ENCODE measurements around the gene IRS1. TPM values are rescaled to one million over a fixed set of nuclear protein-coding genes. Genes with fewer than 3 reads are reported as not detected.

Gene IRS1
- total and polyA plus RNA-seq, 8 donors = 13.3 to 43.5 (median 34.7) TPM

- intact Hi-C loops (cut with DNase I) = no loop called here
- no peaks in the 10 kb centered on the region for H3K9me3 ChIP-seq
- H3K27ac ChIP-seq = no peak overlapping the region
- H3K27me3 ChIP-seq = no peaks in the 10 kb centered on the region
- no peak overlapping the region for H3K4me3 ChIP-seq
- DNase-seq (peak in 1 of 4 donors; percentile 69), ATAC-seq (peak; percentile 14)
- no peaks in the 10 kb centered on the region for H3K36me3 ChIP-seq
- no peak for TF ChIP-seq CTCF (IDR thresholded peaks at IDR 0.05)
- peaks cover 0 to 3% of the 10 kb centered on the region in 2 donors for H3K4me1 ChIP-seq
These were observed 39.0 kb downstream of the IRS1 start for GRCh38 chr2:226760412-226761194.

GRCh38 chr2:226759768-226760167 lies 39.9 kb downstream of the IRS1 start:
- no peaks in the 10 kb centered on the region for H3K36me3 ChIP-seq
- ATAC-seq (no peak), DNase-seq (no peak)
- H3K4me3 ChIP-seq = no peak overlapping the region
- intact Hi-C loops (cut with DNase I) = no loop called here
- peaks cover 0 to 5% of the 10 kb centered on the region in 2 donors for H3K4me1 ChIP-seq
- TF ChIP-seq CTCF (IDR thresholded peaks at IDR 0.05) = no peak
- no peaks in the 10 kb centered on the region for H3K27me3 ChIP-seq
- H3K27ac ChIP-seq = no peak overlapping the region
- H3K9me3 ChIP-seq = no peaks in the 10 kb centered on the region

- no peaks in the 10 kb centered on the region for H3K36me3 ChIP-seq
- peak; percentile 58 for ATAC-seq
- no peaks in the 10 kb centered on the region for H3K9me3 ChIP-seq
- H3K4me1 ChIP-seq = peaks cover 5 to 10% of the 10 kb centered on the region in 2 donors
- no peak overlapping the region for H3K4me3 ChIP-seq
- no peaks in the 10 kb centered on the region for H3K27me3 ChIP-seq
- no peak for TF ChIP-seq CTCF (IDR thresholded peaks at IDR 0.05)
- intact Hi-C loops (cut with DNase I) = no loop called here
- H3K27ac ChIP-seq = peak overlapping the region in 1 of 2 donors; percentile 27
- DNase-seq = no peak
These were observed 40.5 kb downstream of the IRS1 start for GRCh38 chr2:226758921-226759640.

GRCh38 chr2:226756131-226756530 lies 43.5 kb downstream of the IRS1 start:
- ATAC-seq (peak; percentile 72), DNase-seq (no peak)
- intact Hi-C loops (cut with DNase I) = no loop called here
- peak overlapping the region in 1 of 2 donors; percentile 49 for H3K27ac ChIP-seq
- no peaks in the 10 kb centered on the region for H3K36me3 ChIP-seq
- H3K27me3 ChIP-seq = no peaks in the 10 kb centered on the region
- H3K4me1 ChIP-seq = peaks cover 5 to 10% of the 10 kb centered on the region in 2 donors
- H3K4me3 ChIP-seq = no peak overlapping the region
- no peak for TF ChIP-seq CTCF (IDR thresholded peaks at IDR 0.05)
- H3K9me3 ChIP-seq = no peaks in the 10 kb centered on the region

DNA sequence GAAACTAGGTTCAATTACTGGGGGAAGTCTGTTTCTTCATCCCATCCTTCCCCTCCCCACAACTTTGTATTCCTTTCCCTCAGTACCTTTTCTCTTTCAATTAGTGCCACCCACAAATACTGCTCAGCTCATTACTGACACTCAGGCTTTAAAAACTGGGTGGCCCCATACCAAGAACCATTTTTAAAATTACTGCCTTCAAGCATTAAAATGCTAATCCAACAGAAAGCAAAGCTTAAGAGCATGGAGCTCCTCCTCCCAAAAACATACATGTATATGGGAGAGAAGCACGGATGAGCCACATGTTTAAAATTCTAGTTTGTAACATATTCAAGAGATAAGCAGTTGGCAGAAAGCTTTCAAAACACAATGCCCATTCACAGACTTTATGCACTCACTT lies 44.0 kb downstream of the IRS1 start:
- Histone ChIP-seq H3K27me3 (no peaks in the 10 kb centered on the region), H3K4me3 (no peak overlapping the region), H3K4me1 (peaks cover 5 to 10% of the 10 kb centered on the region in 2 donors), H3K27ac (peak overlapping the region in 1 of 2 donors; percentile 49), H3K9me3 (no peaks in the 10 kb centered on the region), H3K36me3 (no peaks in the 10 kb centered on the region)
- ATAC-seq = no peak
- no peak for TF ChIP-seq CTCF (IDR thresholded peaks at IDR 0.05)
- intact Hi-C loops (cut with DNase I) = no loop called here
- DNase-seq = no peak
